HG02571 (cell line): ENCODE results near the gene ADAMTS18.

Experiments used
- ATAC-seq: cut with Tn5 transposase; IDR thresholded peaks from one replicate; pipeline ENCODE4 v1.9.1; 2021; ENCODE audit warnings: mild to moderate bottlenecking, moderate library complexity; ENCODE audit not compliant: unreplicated experiment

ADAMTS18 gene

DNA sequence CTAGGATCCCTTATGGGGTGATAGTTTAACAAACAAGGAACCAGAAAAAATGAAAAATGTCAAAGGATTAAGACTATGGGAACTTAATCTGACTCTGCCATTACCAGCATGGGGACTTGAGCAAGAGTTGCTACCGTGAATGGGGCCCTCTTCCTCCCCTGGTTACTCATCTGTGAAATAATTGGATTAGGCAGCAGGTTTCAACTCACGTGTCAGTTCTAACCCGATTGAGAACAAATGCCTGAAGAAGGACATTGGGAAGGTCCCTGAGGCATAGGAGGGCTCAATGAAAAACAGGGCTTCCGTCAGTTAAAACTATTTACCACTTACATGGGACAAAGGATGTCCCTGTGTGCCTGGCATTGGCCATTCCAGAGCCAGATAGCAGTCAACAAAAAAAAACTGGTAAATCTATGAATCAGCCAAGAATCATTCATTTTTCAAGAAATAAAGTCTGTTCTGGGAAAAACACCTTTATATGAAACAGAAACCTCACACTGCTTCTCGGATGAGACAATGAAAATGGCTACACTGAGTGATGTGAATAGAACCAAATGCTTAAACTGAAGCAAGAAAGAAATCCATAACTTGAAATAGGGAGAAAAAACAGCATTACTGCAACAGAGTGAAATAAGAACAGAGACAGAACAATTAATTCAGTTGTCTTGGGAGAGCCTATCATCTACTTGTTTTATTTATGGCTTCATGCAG lies 104.3 kb downstream of the ADAMTS18 start:
- no peak for ATAC-seq

GRCh38 chr16:77328768-77329167 lies 106.1 kb downstream of the ADAMTS18 start:
- no peak for ATAC-seq

GRCh38 chr16:77328274-77328673 lies 106.6 kb downstream of the ADAMTS18 start:
- ATAC-seq, result no peak

DNA sequence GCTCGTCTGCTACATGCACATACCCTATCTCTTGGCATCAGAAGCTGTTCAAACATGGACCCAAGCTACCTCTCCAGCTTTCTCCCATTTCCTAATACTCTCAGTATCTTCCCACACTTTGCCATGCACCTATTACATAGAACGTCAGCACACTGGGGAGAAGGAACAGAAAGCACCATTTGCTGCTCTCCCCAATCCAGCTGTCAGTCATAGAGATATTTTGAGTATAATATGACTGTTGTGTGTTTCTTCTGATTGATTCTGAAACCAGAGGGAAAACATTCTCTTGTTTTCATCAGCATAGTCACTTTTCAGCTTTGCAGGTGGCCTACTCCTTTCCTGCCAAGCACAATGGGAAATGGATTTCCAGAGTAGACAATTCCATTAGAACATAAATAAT lies 107.1 kb downstream of the ADAMTS18 start:
- peak; percentile 63 for ATAC-seq

- no peak for ATAC-seq
Observed at GRCh38 chr16:77324729-77325128, 110.1 kb downstream of the ADAMTS18 start.

DNA sequence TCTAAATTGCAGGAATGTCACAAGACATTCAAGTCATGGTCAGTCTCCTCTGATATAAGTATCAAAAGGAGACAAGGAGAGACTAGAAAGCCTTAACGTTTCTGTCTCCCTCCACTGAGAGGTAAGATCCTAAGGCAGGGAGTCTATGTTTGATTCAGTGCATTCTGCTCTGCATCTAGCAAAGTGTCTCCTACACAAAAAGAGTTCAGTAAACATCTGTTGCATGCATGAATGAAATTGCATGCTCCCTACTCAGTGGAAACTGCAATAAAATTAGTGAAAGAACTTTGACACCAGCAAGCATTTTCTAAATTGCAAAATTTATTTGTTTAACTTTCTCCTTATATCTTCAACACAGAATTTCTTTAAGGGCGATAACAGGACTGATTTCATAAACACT lies 111.1 kb downstream of the ADAMTS18 start:
- no peak for ATAC-seq

- ATAC-seq, result no peak
Observed at GRCh38 chr16:77322757-77323156, 112.1 kb downstream of the ADAMTS18 start.

DNA sequence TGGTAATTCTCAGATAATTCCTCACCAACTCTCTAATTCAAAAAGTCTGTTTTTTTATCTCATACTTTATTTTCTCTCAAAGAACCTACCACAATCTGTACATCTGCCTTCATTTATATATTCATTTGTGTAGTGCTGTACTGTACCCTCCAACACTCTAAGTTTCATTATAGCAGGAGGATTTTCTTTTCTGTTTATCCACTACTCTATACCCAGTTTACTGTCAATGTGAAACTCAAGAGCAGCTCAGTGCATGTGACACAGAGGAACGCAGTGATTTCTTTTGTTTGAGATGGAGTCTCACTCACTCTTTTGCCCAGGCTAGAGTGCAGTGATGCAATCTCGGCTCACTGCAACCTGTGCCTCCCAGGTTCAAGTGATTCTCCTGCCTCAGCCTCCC lies 117.8 kb downstream of the ADAMTS18 start:
- ATAC-seq, result no peak

DNA sequence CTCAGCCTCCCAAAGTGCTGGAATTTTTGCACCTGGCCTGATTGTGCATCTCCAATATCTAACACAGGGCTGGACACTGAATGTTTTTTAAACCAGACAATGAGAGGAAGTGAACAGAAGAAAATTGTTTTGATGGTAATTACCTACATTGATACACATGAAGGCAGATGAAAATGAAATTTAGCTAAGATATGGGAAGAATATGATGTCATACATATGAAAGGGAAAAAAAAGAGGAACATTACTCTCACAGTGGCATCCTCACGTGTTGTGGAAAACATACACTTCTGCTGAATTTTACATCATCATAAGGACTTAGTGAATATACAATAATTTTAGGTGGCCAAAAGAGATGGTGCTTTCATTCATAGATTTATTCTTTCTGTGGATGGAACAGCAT lies 124.0 kb downstream of the ADAMTS18 start:
- ATAC-seq, result no peak

- ATAC-seq, result no peak
Observed at GRCh38 chr16:77308163-77308561, 126.7 kb downstream of the ADAMTS18 start.

DNA sequence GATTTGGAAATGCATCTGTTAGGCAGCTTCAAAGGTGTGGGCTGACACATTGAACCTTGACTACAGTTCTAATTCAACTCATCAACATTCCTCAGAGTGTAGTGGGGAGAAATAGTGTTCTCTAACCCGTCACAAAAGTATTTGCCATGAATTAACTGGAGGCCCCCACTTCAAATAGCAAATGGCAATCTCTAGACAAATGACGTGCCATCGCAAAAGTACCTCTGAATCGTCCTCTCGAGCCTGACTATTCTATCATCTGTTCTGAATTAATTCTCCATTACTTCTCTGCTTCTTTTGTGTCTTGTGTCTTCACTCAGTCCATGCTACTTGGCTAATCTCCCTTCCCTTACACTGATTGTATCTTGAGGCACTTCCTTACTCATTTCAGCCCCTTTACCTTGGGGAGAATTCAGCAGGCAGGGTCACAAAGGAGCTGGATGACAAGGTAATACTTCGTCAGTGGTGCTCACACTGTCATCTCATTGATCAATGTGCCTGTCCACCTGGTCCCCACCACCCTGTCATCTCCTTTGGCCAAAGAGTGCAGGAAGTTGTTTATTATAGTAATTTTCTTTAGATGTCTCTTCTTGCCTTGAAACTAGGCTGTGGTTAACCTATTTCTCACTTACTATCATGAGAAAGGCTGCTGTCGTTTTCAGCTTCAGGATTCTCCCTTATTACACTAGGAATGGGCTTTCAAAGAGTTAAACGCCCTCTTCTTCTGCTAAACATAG lies 127.2 kb downstream of the ADAMTS18 start:
- ATAC-seq, result no peak

DNA sequence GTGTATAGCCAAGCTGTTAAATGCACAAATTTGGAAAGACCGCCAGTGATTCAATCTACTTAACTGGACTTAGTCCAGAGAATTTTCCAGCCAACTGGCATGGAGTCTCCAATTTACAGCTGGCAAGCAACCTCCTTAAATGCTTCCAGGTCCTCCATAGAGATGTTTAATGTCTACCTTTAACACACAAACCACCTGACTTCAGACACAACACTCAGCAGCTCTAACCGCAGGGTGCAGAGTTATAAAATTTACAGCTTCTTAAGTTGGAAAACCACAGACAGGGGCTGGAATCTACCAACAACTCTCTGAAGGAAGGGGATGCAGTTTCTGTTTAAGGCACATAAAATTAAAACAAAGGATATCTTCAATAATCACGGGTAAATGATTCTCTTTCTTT lies 128.8 kb downstream of the ADAMTS18 start:
- no peak for ATAC-seq

- ATAC-seq, result no peak
Observed at GRCh38 chr16:77304877-77305276, 130.0 kb downstream of the ADAMTS18 start.

GRCh38 chr16:77304134-77304533 lies 130.7 kb downstream of the ADAMTS18 start:
- no peak for ATAC-seq

DNA sequence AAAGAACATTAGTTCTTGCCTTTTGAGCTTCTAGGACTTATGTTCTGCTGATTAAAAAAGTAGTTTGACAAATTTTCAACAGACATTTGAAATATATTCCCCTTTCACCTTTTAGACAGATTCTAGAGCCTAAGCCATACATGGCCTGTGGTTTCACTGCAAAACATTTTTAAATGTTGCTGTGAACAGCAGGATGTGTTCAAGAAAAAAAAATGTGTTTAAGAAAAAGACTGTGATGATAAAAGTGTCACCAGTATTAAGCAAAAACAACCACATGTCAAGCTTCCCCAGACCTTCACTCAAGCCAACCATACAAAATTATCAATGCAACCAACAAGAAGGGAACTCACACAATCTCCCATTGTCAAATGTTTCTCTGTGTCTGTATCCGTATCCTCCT lies 132.2 kb downstream of the ADAMTS18 start:
- no peak for ATAC-seq

GRCh38 chr16:77302249-77302648 lies 132.6 kb downstream of the ADAMTS18 start:
- ATAC-seq, result no peak

DNA sequence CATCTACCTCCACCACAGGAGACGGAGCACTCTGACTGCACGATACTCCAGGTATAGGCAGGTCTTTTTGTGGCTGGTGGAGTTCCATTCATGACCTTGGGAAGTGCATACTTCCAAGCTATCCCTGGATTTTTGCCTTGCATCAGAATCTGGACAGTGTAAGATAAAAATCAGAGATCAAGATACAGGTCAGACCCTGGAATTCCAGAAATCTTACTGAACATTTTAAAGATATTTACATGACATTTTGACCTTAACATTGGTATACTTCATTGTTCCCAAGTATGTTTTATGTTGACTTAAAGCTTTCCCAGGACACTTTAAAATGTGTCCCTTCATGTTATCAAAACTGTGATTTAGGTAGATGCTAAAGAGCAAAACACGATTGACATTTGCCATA lies 134.6 kb downstream of the ADAMTS18 start:
- ATAC-seq, result no peak

GRCh38 chr16:77299395-77299794 lies 135.4 kb downstream of the ADAMTS18 start:
- no peak for ATAC-seq

DNA sequence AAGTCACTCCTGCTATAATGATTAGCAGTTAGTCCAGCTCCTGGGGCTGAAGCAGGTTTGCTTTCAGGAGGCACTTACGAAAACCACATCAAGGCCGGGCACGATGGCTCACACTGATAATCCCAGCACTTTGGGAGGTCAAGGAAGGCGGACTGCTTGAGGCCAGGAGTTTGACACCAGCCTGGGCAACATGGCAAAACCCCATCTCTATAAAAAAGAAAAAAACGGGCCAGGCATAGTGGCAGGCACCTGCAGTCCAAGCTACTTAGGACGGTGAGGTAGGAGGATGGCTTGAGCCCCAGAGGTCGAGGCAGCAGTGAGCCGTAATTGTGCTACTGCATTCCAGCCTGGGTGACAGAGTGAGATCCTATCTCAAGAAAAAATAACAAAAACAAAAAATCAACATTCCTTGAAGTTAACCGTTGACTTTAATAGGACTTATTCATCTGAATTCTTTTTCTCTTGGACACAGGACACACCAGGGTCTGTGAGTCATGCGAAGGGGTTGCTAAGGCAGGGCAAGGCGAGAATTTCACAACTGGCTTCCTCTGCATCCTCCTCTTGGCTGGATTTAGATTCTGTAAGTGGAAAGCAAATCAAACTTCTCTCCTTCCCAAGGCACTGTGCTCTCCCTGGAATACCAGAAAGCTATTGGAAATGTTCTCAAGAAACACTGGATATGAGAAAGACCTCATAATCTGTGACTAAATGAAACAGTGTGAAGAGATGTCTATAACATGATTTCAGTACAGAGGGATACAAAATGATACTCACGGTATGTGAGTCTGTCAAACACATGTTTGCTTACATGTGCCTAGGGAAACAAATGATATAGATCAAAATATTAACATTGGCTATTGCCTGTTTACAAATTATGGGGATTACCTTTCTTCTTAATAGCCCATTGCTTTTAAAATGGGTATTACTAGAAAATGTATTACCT lies 136.1 kb downstream of the ADAMTS18 start:
- ATAC-seq, result no peak

- ATAC-seq, result no peak
Observed at GRCh38 chr16:77297996-77298395, 136.8 kb downstream of the ADAMTS18 start.

DNA sequence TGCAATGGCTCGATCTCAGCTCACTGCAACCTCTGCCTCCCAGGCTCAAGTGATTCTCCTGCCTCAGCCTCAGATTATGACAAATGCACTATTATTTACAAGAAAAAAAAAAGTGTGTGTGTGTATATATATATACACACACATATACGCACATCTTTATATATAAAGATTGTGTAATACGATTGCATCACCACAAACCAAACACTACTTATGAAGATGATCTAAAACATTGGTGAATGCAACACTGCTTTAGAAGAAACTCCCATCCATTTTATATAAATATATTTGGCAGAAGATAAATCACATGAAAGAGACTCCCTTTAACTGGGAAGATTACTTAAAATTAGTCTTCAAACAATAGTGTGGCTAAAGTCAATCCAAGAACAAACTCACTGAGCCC lies 138.9 kb downstream of the ADAMTS18 start:
- ATAC-seq, result no peak
